HL-60 (cell line): ENCODE results near the gene KLHDC3.

Source experiments
- DNase-seq, 2 experiments: peaks; one replicate each; pipeline ENCODE4 v3.0.0-alpha.2; 2010 to 2020; ENCODE audit warnings: low read depth in 1 of 2, low spot score in 1 of 2
- H3K27ac ChIP-seq: fragments of 250-450 bp; sonication (Bioruptor Pico); replicated peaks from 2 replicates; pipeline ENCODE4 v1.5.1; 2020; ENCODE audit warnings: mild to moderate bottlenecking, moderate library complexity
- H3K27me3 ChIP-seq: fragments of 250-450 bp; sonication (Bioruptor Pico); 2 replicates; pipeline ENCODE4 v1.5.1; 2021; ENCODE audit warnings: mild to moderate bottlenecking, moderate library complexity; ENCODE audit not compliant: insufficient read depth, poor library complexity, severe bottlenecking
- H3K4me3 ChIP-seq: replicated peaks from 2 replicates; pipeline ENCODE4 v1.5.1; 2011; ENCODE audit warnings: mild to moderate bottlenecking, control low read depth, low read length; ENCODE audit not compliant: insufficient read depth
- CTCF ChIP-seq: IDR thresholded peaks from one replicate; pipeline ENCODE4 v1.5.1; 2011; ENCODE audit warnings: low read length, control low read depth, inconsistent platforms; ENCODE audit not compliant: insufficient read depth
- GABPA ChIP-seq: IDR thresholded peaks from 2 replicates; pipeline ENCODE4 v1.6.1; 2012; ENCODE audit warnings: low read depth
- POLR2AphosphoS5 ChIP-seq: IDR thresholded peaks from 2 replicates; pipeline ENCODE4 v1.6.1; 2012; ENCODE audit warnings: low read depth
- REST ChIP-seq: IDR thresholded peaks from 2 replicates; pipeline ENCODE4 v1.6.1; 2012; ENCODE audit warnings: low read depth; ENCODE audit not compliant: insufficient replicate concordance
- SPI1 ChIP-seq: IDR thresholded peaks from 2 replicates; pipeline ENCODE4 v1.6.1; 2012; ENCODE audit warnings: low read depth, mild to moderate bottlenecking, borderline replicate concordance

The KLHDC3 gene

GRCh38 chr6:43036712-43037111 lies 22.7 kb downstream of the KLHDC3 start:
- H3K27me3 ChIP-seq, result no peaks in the 10 kb centered on the region
- TF ChIP-seq POLR2AphosphoS5 (no peak), REST (no peak), GABPA (no peak), SPI1 (no peak), CTCF (no peak)
- H3K4me3 ChIP-seq, result no peak overlapping the region
- no peak overlapping the region for H3K27ac ChIP-seq
- no peak for DNase-seq

- Histone ChIP-seq H3K4me3 (no peak overlapping the region), H3K27ac (no peak overlapping the region), H3K27me3 (no peaks in the 10 kb centered on the region)
- no peak for DNase-seq
- TF ChIP-seq REST (no peak), SPI1 (no peak), POLR2AphosphoS5 (no peak), CTCF (no peak), GABPA (no peak)
These were observed 23.1 kb downstream of the KLHDC3 start for GRCh38 chr6:43037197-43037596.

GRCh38 chr6:43037706-43038105 lies 23.7 kb downstream of the KLHDC3 start:
- H3K4me3 ChIP-seq, result no peak overlapping the region
- no peaks in the 10 kb centered on the region for H3K27me3 ChIP-seq
- no peak for DNase-seq
- TF ChIP-seq SPI1, result no peak
- no peak for TF ChIP-seq GABPA
- no peak for TF ChIP-seq POLR2AphosphoS5
- TF ChIP-seq CTCF, result no peak
- TF ChIP-seq REST, result no peak
- H3K27ac ChIP-seq, result no peak overlapping the region
